Fibroblast of the conjunctiva (primary cell): ENCODE data around the gene TUBB6.
A peak's percentile ranks its signal among the peaks of the same experiment; 100 is the strongest.

ENCODE experiments used
- DNase-seq: peaks from one replicate; pipeline ENCODE4 v3.0.0-alpha.2; 2010; ENCODE audit warnings: low read depth

TUBB6 gene

DNA sequence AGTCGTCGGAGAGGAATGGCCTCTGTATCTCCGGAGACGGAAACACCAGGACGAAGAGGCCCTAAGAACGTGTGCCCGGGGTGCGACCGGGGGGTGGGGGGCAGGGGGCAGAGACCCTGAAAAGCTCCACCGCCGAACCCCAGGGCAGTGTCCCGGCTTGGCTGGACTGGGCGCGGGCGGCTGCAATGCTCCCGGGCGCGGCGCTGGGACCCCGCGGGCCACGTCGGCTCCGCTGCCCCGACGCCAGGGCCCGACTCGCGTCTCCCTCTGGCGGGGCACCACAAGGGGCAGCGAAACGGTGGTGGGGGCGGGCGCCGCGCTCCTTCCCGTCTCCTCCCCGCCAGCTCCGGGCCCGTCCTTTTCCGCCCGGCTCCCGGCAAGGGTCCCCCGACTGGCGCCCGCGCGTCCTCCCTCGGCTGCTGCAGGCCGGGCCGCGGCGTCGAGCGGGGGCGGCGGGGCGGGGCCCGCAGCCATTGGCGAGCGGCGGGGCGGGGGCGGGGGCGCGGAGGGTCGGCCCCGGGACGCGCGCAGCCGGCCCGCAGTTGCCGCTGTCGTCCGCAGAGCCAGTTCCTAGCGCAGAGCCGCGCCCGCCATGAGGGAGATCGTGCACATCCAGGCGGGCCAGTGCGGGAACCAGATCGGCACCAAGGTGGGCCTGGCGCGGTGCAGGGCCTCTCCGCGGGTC, at the start of gene TUBB6:
TUBB6 (plus strand) TSS at position 541 of the 685 bp plus-strand sequence; CDS start at position 593, 52 bp downstream.
- DNase-seq: peak; percentile 65

DNA sequence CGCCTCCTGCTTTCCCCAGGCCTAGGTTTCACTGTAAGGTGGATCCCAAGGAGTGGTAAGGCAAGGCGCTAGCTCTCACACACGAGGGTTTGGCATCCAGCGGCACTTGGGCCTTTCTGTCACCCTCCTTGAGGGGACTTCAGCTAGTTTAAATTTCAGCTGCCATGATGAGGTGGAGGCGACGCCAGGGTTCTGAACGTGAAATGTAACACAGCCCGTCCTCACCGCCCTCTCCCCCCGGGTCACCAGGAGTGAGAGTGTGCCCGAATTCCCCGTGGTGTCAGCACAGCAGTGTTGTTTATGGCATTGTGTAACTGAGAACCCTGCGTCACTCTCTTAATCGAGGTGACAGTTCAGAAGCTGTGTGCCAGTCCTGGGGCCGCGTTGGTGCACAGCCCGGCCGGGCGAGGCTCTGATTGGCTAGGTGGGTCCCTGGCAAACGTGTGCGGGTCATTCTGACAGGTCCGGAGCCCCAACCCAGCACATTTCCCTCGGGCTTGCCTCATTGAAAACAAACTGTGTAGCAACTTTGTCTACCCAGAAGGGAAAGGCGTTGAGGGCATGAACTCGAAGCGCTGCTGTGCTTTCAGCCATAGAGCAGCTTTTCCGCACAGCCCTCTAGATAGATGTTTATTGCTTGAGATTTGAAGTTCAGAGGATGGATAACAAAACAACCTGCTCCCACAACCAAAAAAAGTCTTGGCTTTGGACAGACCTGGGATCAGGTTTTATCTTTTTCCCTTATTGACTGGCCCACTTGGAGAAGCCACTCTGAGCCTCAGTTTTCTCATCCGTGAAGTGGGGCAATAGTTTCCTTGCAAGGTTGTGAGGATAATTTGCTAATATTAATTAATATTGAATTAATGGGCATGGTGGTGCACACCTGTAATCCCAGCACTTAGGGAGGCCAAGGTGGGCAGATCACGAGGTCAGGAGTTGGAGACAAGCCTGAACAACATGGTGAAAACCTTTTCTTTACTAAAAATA, 49.0 kb upstream of the TUBB6 start:
- DNase-seq: no peak

DNA sequence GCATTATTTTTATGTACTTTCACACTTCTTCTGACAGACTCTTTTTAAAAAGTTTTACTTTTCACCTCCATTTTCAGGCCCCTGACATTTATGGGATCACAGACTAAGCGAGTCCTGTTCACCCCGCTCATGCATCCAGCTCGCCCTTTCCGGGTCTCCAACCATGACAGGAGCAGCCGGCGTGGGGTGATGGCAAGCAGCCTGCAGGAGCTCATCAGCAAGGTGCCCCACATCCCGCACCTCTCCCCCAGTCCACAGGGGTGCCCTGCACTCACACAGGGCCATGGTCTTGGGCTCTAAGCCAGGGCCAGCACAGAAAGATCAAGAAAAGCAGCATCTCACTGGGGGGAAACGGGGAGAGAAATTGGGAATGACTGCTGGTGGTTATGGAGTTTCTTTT, 45.3 kb upstream of the TUBB6 start:
- DNase-seq: no peak

DNA sequence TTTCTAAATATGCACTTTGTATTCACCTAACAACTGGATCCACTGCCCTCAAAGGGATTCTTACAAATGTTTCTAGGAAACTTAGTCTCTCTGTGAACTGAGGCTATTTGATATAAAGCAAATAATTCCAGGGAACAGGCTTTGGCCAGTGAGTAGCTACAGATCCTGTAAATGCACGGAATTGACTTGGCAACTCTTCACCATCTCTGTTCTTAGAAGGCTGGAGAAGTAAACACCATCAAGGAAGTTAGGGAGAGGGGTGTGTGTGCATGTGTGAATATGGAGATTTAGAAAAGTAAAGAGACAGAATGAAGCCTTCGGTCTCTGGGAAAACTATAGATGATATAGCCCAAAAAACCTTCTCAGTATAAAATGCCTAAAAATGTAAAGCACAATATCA, 43.2 kb upstream of the TUBB6 start:
- no peak for DNase-seq

DNA sequence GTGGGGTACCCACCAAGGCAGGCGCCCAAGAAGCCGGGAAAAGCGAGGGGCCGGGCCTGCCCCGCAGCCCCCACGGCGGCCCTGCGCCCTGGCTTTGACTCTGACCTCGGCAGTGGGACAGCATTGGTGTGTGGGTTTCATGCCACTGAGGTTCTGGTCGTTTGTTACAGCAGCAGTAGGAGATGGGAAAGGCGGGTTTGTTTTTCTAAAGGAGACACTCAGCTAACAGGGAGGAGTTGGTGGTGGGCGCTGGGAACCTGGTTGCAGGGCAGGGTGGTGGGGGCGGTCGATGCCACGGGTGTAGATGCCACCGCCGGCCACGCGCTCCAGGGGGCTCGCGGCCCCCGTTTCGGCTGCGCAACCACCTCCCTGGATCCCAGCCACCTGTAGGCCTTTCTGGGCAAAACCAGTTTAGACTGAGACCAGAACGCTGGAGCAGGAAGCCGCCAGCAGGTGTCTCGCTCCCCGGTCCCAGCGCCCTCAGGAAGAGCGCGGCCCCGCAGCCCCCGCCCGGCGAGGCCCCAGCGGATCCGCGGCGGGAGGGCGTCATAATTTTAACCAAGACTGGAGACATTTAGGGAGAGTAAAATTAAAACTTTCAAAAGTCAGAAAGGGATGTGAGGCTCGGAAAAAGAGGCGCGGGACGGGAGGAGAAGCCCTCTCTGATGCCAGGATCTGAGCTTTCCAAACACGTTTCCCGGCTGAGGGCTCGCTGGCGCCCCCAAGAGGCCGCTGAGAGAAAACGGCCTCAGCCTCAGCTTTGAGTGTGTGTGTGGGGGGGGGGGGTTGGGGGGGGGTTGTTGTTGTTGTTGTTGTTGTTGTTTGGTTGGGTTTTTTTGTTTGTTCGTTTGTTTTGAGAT, 36.4 kb upstream of the TUBB6 start:
- DNase-seq: peak; percentile 59

DNA sequence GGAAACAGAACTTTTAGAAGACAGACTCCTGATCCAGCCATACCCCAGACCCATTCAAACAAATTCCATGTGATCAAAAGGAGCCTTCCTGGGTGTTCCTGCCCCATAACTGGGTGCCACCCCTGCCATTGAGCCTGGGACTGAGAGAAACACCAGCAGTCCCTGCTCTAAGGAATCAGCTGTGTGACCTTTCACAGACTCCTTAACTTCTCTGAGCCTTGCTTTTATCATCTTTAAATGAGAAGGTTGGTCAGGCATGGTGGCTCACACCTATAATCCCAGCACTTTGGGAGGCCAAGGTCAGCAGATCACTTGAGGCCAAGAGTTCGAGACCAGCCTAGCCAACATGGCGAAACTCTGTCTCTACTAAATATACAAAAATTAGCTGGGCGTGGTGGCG, 33.2 kb upstream of the TUBB6 start:
- DNase-seq: no peak

DNA sequence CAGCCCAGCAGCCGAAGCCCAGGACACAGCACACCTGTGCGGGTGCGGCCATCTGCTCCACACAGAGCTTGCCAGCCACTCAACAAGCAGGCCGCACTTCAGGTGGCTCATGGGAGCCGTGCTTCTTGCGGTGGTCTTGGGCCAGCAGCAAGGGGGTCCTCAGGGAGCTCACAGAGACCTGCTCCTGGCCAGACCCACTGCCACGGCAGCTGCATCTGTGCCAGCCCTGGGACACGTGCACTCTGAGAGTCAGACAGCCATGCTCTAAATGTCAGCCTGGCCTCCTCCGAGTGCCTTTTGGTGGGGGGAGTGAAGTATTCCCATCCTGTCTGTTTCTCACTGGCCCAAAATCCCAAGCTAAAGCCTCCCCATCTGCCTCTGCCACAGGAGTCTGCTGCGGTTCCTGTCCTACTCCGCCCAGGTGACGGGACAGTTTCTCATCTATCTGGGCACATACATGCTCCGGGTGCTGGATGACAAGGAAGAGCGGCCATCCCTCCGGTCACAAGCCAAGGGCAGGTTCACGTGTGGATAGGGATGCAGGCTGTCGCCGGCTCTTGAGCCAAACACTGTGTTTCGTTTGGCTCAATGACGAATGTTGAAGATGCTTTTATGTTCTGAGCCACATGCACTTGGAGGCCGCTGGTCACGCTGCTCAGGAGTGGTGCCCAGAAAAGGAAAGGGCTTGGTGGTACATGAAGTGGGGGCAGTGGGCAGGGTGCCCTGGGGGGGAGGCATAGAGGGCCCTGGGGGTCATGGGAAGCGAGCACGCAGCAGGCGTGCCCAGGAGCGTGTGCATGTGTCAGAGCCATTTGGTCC, 31.1 kb upstream of the TUBB6 start:
- DNase-seq: no peak

DNA sequence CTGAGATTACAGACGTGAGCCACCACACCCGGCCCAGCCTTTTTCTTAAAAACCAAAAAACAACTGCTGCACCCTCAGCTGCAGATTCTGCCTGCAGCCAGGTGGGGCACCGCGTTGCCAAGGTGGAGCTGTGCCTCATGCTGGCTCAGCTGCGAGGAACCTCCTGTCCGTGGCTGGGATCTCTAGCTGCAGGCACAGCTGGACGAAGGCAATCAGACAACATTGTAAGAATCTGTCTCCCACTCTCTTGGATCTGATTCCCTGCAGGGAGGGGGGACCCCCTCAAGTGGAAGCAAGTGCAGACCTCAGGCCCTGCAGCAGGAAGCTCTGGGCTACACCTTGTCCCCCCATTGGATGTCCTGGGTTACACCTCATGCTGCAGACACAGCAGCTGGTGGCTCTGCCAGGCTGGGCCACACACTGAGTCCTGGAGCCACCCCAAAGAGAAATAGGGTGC, 29.8 kb upstream of the TUBB6 start:
- DNase-seq: no peak

DNA sequence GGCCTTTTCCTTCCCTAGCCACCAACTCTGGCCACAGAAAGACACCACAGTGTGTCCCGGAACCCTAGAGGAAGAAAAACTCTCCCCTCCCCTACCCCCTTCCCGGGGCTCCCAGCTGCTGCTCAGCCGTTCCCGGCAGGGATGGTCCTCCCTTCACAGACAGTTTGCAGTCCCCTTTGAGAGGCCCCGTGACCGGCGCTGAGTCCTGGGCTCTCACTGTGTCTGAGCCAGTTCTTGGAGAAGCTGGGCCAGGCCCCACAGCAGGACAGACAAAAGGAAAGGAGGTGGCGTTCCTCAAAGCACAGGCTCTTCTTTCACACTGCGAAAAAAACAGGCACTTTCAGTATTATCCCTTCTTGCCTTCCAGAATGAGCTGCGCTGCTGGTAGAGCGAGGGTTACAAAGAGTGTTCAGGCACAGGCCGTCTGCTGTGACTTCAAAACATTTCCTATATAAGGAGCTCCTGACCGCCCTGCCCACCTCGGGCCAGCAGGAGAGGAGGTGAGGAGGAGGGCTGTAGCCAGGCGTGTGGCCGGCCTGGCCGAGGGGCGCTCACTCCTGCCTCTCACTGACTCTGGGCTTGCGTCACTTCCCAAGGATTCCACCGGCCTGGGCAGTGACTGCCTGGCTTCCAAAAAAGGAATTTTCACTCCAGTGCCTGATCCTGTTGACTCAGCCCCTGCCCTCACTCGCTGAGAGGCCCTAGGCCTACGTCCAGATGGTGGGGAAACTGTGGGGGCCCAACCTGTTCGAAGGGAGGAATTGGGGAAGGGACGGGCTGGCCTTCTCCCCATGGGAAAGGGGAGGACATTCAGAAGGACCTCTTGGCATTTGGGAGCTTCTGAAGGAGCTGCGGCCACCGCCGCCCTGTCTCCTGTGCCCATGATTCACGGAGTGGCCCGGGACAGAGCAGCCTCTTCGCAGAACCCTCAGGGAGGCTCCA, 29.0 kb upstream of the TUBB6 start:
- peak; percentile 89 for DNase-seq

DNA sequence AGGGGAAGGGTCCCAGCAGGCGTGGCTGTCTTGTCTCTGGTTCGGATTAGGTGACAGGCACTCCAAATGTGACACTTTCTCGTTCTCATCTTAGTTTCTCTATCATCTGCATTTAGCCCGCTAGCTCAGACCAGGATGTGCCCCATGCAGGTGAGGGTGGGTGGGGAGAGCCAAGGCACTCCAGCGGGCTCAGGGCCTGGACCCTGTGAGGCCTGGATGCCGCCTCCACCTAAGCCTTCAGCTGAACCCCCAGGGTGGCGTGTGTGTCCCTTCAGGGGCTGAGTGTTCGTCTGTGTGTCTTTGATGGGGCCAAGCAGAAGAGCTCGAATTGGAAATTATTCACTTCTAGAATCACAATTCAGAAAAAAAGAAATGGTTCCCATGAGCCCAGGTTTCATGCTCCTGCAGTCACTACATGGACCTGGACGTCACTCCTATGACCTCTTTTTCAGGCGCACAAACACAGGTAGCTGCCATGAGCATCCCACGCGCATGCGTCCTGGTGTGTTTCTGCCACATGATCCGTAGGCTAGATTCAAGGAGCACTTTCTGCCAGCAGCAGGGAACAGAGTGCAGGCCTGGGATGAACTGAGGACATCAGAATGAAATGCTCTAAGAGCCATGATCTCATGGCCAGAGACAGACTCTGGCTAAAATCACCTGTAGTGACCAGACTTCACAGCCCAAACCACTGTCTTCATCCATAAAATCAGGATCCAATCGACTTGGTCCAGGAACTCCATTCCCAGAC, 28.1 kb upstream of the TUBB6 start:
- no peak for DNase-seq

DNA sequence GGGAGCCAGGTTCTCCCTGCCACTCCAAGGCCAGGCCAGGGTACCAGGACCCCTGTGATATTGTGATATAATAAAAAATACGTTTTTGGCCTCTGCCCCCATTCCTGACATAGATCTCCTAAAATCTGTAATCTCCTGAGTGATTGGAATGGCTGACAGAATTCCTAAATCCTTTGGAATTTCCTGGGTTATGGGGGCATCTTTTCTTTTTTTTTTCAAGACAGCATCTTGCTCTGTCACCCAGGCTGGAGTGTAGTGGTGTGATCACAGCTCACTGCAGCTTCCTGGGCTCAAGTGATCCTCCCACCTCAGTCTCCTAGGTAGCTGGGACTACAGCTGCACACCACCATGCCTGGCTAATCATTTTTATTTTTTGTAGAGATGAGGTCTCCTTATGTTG, 26.2 kb upstream of the TUBB6 start:
- DNase-seq: no peak

DNA sequence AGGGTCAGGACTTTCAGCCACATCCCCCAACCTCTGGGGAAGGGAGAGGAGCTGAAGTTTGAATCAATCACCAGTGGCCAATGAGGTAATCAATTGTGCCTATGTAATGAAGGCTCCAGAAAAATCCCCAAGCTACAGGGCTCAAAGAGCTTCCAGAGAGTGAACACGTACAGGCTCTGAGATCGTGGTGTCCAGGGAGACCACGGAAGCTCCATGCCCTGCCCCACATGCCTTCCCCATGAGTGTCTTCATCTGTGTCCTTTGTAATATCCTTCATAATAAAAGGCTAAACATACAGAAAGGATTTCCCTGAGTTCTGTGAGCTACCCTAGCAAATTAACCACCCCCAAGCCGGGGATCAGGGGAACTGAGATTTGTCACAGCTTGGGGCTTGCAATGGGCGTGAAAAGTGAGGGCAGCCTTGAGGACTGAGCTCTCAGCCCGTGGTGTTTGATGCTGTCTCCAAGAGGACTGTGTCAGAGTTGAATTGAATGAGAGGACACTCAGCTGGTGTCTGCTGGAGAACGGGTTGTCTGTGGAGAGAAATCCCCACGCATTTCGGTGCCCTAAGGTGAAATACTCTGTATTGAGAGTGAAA, 25.5 kb upstream of the TUBB6 start:
- peak; percentile 36 for DNase-seq

DNA sequence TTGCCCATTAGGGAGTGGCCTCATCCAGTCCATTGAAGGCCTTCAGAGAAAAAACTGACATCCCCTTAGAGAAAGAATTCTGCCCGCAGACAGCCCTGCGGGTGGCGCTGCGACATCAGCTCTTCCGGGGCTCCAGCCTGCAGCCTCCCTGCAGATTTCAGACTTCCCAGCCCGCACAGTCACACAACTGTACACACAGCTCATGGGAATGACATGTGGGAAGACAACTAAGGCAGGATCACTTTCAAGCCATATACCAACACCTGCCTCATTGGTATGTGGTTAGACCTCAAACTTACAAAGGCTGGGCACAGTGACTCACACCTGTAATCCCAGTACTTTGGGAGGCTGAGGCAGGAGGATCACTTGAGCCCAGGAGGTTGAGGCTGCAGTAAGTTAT, 24.8 kb upstream of the TUBB6 start:
- DNase-seq: no peak

DNA sequence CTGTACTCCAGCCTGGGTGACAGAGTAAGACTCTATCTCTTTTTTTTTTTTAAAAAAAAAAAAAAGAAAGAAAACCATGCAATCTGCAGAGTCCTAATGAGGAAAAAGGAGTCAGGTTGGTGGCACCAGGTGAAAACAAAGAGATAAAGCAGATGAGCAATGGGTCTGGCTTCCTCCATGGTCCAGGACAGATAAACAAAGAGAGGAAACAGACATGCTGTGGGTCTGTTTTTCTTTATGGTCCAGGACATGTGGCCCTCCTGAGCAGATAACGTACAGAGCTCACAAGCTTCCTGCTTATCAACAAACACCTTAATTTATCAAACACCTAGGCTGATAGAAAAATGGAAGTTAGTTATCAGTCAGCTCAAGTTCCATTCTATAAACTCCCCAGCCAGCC, 24.4 kb upstream of the TUBB6 start:
- DNase-seq: no peak

DNA sequence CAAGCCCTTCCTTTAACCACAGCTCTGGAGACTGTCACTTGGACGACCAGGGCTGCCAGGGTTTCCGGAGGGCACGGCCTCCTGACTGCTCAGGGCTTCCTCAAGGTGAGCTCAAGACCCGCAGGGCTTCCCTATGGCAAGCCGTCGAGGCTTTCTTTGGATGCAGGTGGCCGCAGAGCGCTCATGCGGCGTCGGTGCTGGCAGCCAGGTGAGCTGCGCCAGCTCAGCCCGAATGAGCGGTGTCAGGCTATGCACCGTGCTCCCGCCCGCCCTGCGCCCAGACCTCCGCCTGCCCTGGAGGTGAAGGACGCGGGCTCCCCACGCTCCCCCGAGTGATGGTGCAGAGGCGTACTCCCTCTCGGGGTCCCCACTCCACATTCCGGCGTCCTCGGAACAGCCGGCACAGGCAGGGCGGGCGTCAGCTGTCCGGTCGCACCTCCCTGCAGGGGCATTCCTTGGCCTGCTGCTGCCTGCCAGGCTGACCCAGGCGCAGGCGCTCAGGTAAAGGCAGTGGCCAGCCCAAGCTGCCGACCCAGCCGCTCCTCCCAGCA, 20.8 kb upstream of the TUBB6 start:
- no peak for DNase-seq

DNA sequence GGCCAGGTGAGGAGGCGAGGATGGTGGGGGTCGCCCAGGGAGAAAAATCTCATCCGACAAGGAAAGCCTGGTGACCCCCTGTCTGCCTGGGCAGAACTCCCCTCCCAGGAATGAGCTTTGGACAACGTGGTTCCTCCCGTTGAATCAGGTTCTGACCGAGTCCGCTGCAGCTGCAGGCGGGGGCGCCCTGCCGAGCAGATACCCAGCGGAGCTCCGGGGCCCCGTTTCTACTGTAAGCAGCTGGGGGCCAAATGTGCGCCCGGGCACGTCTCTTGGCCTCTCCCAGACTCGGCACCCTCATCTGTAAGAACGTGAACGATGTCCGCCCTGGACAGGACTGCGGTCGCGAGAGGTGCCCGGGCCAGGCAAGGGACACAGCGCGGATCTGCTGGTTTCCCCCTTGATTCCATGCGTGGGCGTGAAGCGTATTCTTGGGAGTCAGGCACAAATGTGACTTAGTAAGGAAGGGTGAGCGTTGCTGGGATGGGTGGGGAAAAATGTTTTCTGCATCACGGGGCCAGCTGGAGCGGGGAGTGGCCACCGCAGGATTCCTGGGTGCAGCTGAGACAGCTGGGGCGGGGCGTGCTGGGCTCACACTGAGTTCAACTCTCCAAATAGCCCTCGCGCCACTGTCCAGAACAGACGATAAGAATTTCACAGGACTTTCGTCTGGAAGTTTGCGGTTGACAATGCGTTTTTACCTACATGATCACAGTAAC, 20.2 kb upstream of the TUBB6 start:
- DNase-seq: peak; percentile 49

DNA sequence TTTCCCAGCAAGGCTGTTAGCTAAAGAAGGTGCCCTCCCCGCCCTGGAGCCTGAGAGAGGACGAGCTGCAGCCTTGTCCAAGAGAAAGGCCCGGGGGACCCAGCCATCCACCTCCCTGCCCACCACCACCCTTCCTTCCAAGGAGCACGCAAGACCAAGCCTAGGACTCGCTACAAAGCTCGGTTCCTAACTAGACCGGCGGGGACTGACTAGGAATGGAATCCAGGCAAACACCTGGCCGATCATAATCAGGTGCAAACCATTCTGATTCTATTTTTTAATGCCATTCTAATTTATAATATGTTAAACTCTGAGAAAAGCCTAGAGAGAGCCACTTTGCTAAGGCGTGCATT, 19.7 kb upstream of the TUBB6 start:
- no peak for DNase-seq

DNA sequence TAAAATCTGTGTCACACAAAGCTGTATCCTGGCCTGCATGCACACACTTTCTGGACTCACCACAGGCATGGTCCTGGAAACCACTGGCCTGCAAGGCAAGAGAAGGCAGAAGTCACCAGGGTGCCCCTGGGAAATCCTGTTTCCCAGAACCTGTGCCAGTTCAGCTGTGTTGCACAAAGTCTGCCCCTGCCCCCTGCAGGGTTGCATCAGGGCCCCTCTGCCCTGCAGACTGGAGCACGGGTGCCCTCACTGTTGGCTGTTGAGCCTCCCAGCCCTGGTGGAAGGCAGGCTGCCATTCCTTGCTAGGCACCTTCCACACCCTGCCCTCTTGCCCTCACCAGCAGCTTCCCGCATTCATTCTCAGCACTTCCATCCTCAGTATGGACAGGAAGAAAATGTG, 18.0 kb upstream of the TUBB6 start:
- DNase-seq: no peak
